IMR-90 (cell line): ENCODE data around the gene ENPP3. TPM values are rescaled to one million over a fixed set of nuclear protein-coding genes. Genes with fewer than 3 reads are reported as not detected.
A peak's percentile ranks its signal among the peaks of the same experiment; 100 is the strongest.

ENCODE experiments used
- ATAC-seq: fragments of 200-7000 bp; cut with Tn5 transposase; 2 replicates; pipeline ENCODE4 v1.9.1; 2020; ENCODE audit warnings: low read depth, mild to moderate bottlenecking, moderate library complexity
- BruUV-seq: library from RNA; stranded (reverse); fragments of 400-500 nt; replicated peaks from 2 replicates; lab custom pipeline; 2021; lab: Mats Ljungman, UMichigan
- CTCF ChIA-PET: fragments of 300-600 bp; formaldehyde crosslinking; extraction: SDS; loops from one replicate; lab custom pipeline; 2021; ENCODE audit warnings: antibody characterized with exemption; lab: Yijun Ruan, JAX
- POLR2A ChIA-PET: fragments of 300-600 bp; sonication (Branson Sonifier 250); formaldehyde crosslinking; loops from one replicate; lab custom pipeline; 2022; ENCODE audit warnings: antibody characterized with exemption; ENCODE audit not compliant: unreplicated experiment; lab: Charles Lee
- DNase-seq: peaks from one replicate; pipeline ENCODE4 v3.0.0; 2013
- H2AFZ ChIP-seq: replicated peaks from 2 replicates; pipeline ENCODE3; 2013; ENCODE audit warnings: low read length, mild to moderate bottlenecking; ENCODE audit not compliant: poor library complexity
- H2AK5ac ChIP-seq: 2 replicates; pipeline ENCODE4 v1.6.1; 2013; ENCODE audit warnings: low read depth, low read length, inconsistent platforms
- H2AK9ac ChIP-seq: replicated peaks from 2 replicates; pipeline ENCODE3; 2013; ENCODE audit warnings: mild to moderate bottlenecking, low read depth, low read length, moderate library complexity; ENCODE audit not compliant: poor library complexity
- H2BK120ac ChIP-seq: 2 replicates; pipeline ENCODE4 v1.6.1; 2013; ENCODE audit warnings: low read depth, low read length, inconsistent platforms
- H2BK15ac ChIP-seq: 3 replicates; pipeline ENCODE4 v1.6.1; 2013; ENCODE audit warnings: low read depth, low read length, inconsistent platforms
- H2BK20ac ChIP-seq: 2 replicates; pipeline ENCODE4 v1.6.1; 2013; ENCODE audit warnings: low read depth, mild to moderate bottlenecking, inconsistent platforms, low read length, moderate library complexity
- H2BK5ac ChIP-seq: 2 replicates; pipeline ENCODE4 v1.6.1; 2013; ENCODE audit warnings: mild to moderate bottlenecking, low read depth, low read length, inconsistent platforms; ENCODE audit not compliant: poor library complexity, severe bottlenecking
- H3K14ac ChIP-seq: replicated peaks from 2 replicates; pipeline ENCODE4 v1.6.1; 2013; ENCODE audit warnings: low read depth, low read length, inconsistent platforms
- H3K18ac ChIP-seq: 2 replicates; pipeline ENCODE4 v1.6.1; 2013; ENCODE audit warnings: low read depth, low read length, control low read depth
- H3K23ac ChIP-seq: 2 replicates; pipeline ENCODE4 v1.6.1; 2013; ENCODE audit warnings: low read depth, low read length, inconsistent platforms
- H3K27ac ChIP-seq: 2 replicates; pipeline ENCODE4 v1.5.1; 2013; ENCODE audit warnings: mild to moderate bottlenecking, control low read depth, low read length; ENCODE audit not compliant: insufficient read depth
- H3K27me3 ChIP-seq: 2 replicates; pipeline ENCODE4 v1.6.1; 2013; ENCODE audit warnings: low read length; ENCODE audit not compliant: control insufficient read depth, insufficient read depth
- H3K36me3 ChIP-seq: 2 replicates; pipeline ENCODE4 v1.6.1; 2013; ENCODE audit warnings: low read length, mixed read lengths; ENCODE audit not compliant: control insufficient read depth, insufficient read depth
- H3K4ac ChIP-seq: 2 replicates; pipeline ENCODE4 v1.6.1; 2013; ENCODE audit warnings: low read depth, low read length, inconsistent platforms
- H3K4me1 ChIP-seq: 2 replicates; pipeline ENCODE4 v1.6.1; 2013; ENCODE audit warnings: low read length, mixed read lengths; ENCODE audit not compliant: control insufficient read depth, insufficient read depth
- H3K4me2 ChIP-seq: 2 replicates; pipeline ENCODE4 v1.6.1; 2013; ENCODE audit warnings: low read depth, mild to moderate bottlenecking, control low read depth, low read length, moderate library complexity
- H3K4me3 ChIP-seq: 2 replicates; pipeline ENCODE4 v1.5.1; 2013; ENCODE audit warnings: low read depth, mild to moderate bottlenecking, control low read depth, low read length, moderate library complexity; ENCODE audit not compliant: insufficient read depth
- H3K56ac ChIP-seq: 2 replicates; pipeline ENCODE4 v1.6.1; 2013; ENCODE audit warnings: low read length, inconsistent platforms; ENCODE audit not compliant: insufficient read depth; ENCODE audit errors: extremely low read depth
- H3K79me1 ChIP-seq, 2 experiments: 2 replicates each; pipeline ENCODE4 v1.6.1; 2013; ENCODE audit warnings: low read length in 2 of 2, inconsistent platforms in 1 of 2, low read depth in 1 of 2
- H3K9ac ChIP-seq: 2 replicates; pipeline ENCODE4 v1.6.1; 2013; ENCODE audit warnings: low read depth, low read length, control low read depth
- H3K9me1 ChIP-seq: 2 replicates; pipeline ENCODE4 v1.6.1; 2013; ENCODE audit warnings: low read length, inconsistent platforms; ENCODE audit not compliant: insufficient read depth
- H3K9me3 ChIP-seq: 2 replicates; pipeline ENCODE4 v1.6.1; 2013; ENCODE audit warnings: low read length; ENCODE audit not compliant: control insufficient read depth, insufficient read depth
- H4K20me1 ChIP-seq: 2 replicates; pipeline ENCODE4 v1.6.1; 2013; ENCODE audit warnings: low read length, inconsistent platforms; ENCODE audit not compliant: insufficient read depth
- H4K5ac ChIP-seq: 2 replicates; pipeline ENCODE4 v1.6.1; 2013; ENCODE audit warnings: mild to moderate bottlenecking, low read depth, low read length, control low read depth
- H4K8ac ChIP-seq, 2 experiments: 2 replicates each; pipeline ENCODE4 v1.6.1; 2013; ENCODE audit warnings: low read depth in 2 of 2, low read length in 2 of 2, control low read depth in 1 of 2, inconsistent platforms in 1 of 2
- H4K91ac ChIP-seq: 2 replicates; pipeline ENCODE4 v1.6.1; 2013; ENCODE audit warnings: low read depth, low read length, inconsistent platforms; ENCODE audit not compliant: insufficient read depth
- CEBPB ChIP-seq: IDR thresholded peaks from 2 replicates; pipeline ENCODE4 v1.6.1; 2012; ENCODE audit warnings: low read depth, low read length, improper control_type of control experiment
- MXI1 ChIP-seq: IDR thresholded peaks from 2 replicates; pipeline ENCODE4 v1.6.1; 2012; ENCODE audit warnings: low read depth, mild to moderate bottlenecking, low read length, moderate library complexity, borderline replicate concordance
- NFE2L2 ChIP-seq: fragments of 150-350 bp; IDR thresholded peaks from 2 replicates; pipeline ENCODE4 v1.6.1; 2016; ENCODE audit warnings: low read depth, mild to moderate bottlenecking, low read length
- POLR2A ChIP-seq: IDR thresholded peaks from 2 replicates; pipeline ENCODE4 v1.6.1; 2012; ENCODE audit warnings: mild to moderate bottlenecking, low read depth, low read length
- RAD21 ChIP-seq: IDR thresholded peaks from 2 replicates; pipeline ENCODE4 v1.6.1; 2012; ENCODE audit warnings: low read length, improper control_type of control experiment
- RFX5 ChIP-seq: IDR thresholded peaks from 2 replicates; pipeline ENCODE4 v1.8.0; 2012; ENCODE audit warnings: low read depth, mild to moderate bottlenecking, low read length, moderate library complexity
- SMC3 ChIP-seq: fragments of 150-350 bp; IDR thresholded peaks from 2 replicates; pipeline ENCODE4 v1.6.1; 2016; ENCODE audit warnings: low read depth, mild to moderate bottlenecking, antibody characterized with exemption, low read length, moderate library complexity
- WGBS, 2 experiments: methylation state at CpG; one replicate each; pipeline versions ENCODE4 v1.1.5 to v1.1.7; 2013; ENCODE audit warnings: missing lambda C conversion rate in 2 of 2; ENCODE audit not compliant: insufficient read length in 1 of 2; ENCODE audit errors: extremely low coverage in 2 of 2; 5-methylcytosine and 5-hydroxymethylcytosine counted together
- dilution Hi-C: fragments of 300-500 bp; cut with HindIII; formaldehyde crosslinking; loops from one replicate; pipeline ENCODE4 v1.14.3; 2018; ENCODE audit warnings: low sequenced_read_pairs; ENCODE audit not compliant: unreplicated experiment
- in situ Hi-C: fragments of 300-500 bp; cut with MboI; formaldehyde crosslinking; loops from 3 replicates; pipeline ENCODE4 v1.14.3; 2019; ENCODE audit warnings: low sequenced_read_pairs, inconsistent platforms, mixed read lengths
- intact Hi-C: fragments of 100-400 bp; cut with micrococcal nuclease; formaldehyde crosslinking; loops from 2 replicates; pipeline ENCODE4 v1.10.0; 2022
- polyA plus RNA-seq, 3 experiments: library from polyadenylated mRNA; depleted of rRNA; stranded (reverse); fragments of >200 nt; gene quantifications; 2 replicates each; pipeline ENCODE4 v1.2.3, GENCODE V29; 2012; ENCODE audit warnings: low replicate concordance in 1 of 3
- total RNA-seq: library from RNA; depleted of rRNA; stranded (reverse); fragments of >200 nt; gene quantifications from 2 replicates; pipeline ENCODE4 v1.2.3, GENCODE V29; 2012

The ENPP3 gene
- total and polyA plus RNA-seq, 2 of the 4 experiments (the other 2 are of a cell fraction) = under 0.01 to 0.05 TPM

GRCh38 chr6:131687022-131687421 lies 49.9 kb downstream of the ENPP3 start:
- Histone ChIP-seq H3K79me1 (no peaks in the 10 kb centered on the region), H3K27me3 (no peaks in the 10 kb centered on the region; the same call in 1 of the 2 replicates), H2AK5ac (no peak overlapping the region), H4K91ac (no peak overlapping the region), H3K9me3 (no peaks in the 10 kb centered on the region), H3K4ac (no peak overlapping the region), H3K4me3 (no peak overlapping the region), H3K4me1 (no peaks in the 10 kb centered on the region), H3K36me3 (no peaks in the 10 kb centered on the region), H4K8ac (no peak overlapping the region), H2AK9ac (no peak overlapping the region), H2BK15ac (no peak overlapping the region), H3K4me2 (no peak overlapping the region), H4K20me1 (no peaks in the 10 kb centered on the region), H3K27ac (no peak overlapping the region), H3K9me1 (no peaks in the 10 kb centered on the region), H2AFZ (no peak overlapping the region), H2BK20ac (no peak overlapping the region), H2BK5ac (no peak overlapping the region), H3K18ac (no peak overlapping the region), H3K56ac (no peak overlapping the region), H4K5ac (no peak overlapping the region), H2BK120ac (no peak overlapping the region), H3K9ac (no peak overlapping the region), H3K14ac (no peak overlapping the region), H3K23ac (no peak overlapping the region)
- ATAC-seq (no peak), DNase-seq (peak; percentile 42)
- ChIA-PET CTCF (interaction anchor here (0.6 kb wide), 1 partner anchor 37 kb away, joined by 3 read pairs; no protein-coding TSS in a partner anchor), POLR2A (no interaction called here)
- dilution Hi-C loops (no loop called here), intact Hi-C loops (no loop called here), in situ Hi-C loops (loop anchor here (25.0 kb wide), 1 partner anchor 800 kb away; no protein-coding TSS in a partner anchor)
- TF ChIP-seq MXI1 (no peak), NFE2L2 (no peak), POLR2A (no peak), RFX5 (no peak), CEBPB (peak; percentile 30; the same call in 1 of the 2 replicates), SMC3 (no peak), RAD21 (no peak)
- no CpG with 5 or more reads among the region's 3 CpGs for WGBS, 2 experiments
- no TSS peak for BruUV-seq
